Uterus (tissue), 4 donors: ENCODE results near the gene ASB5. TPM values are rescaled to one million over a fixed set of nuclear protein-coding genes. Genes with fewer than 3 reads are reported as not detected.

Source experiments
- DNase-seq, 2 donors: peaks; one replicate each; pipeline ENCODE4 v3.0.0-alpha.2; 2019 to 2020
- H3K27ac ChIP-seq, 2 donors: fragments of 200-600 bp; sonication (generic); 1 replicate in 1 of 2; 2 replicates in 1 of 2; pipeline ENCODE4 v1.5.1; 2016 to 2018
- H3K27me3 ChIP-seq, 2 donors: fragments of 200-600 bp; sonication (generic); one replicate each; pipeline ENCODE4 v1.5.1; 2018 to 2019; ENCODE audit warnings: control low read depth in 1 of 2
- H3K36me3 ChIP-seq, 2 donors: fragments of 200-600 bp; sonication (generic); one replicate each; pipeline ENCODE4 v1.5.1; 2019; ENCODE audit warnings: control low read depth in 1 of 2
- H3K4me1 ChIP-seq, 2 donors: fragments of 200-600 bp; sonication (generic); one replicate each; pipeline ENCODE4 v1.5.1; 2018 to 2019; ENCODE audit warnings: control low read depth in 1 of 2
- H3K4me3 ChIP-seq, 2 donors: fragments of 200-600 bp; sonication (generic); 1 replicate in 1 of 2; 2 replicates in 1 of 2; pipeline ENCODE4 v1.5.1; 2018 to 2019; ENCODE audit warnings: mild to moderate bottlenecking in 1 of 2
- H3K9me3 ChIP-seq, 2 donors: fragments of 200-600 bp; sonication (generic); one replicate each; pipeline ENCODE4 v1.5.1; 2019; ENCODE audit warnings: control low read depth in 1 of 2
- CTCF ChIP-seq, 4 experiments: fragments of 200-600 bp in 2 of 4; fragments of 450-650 bp in 2 of 4; sonication (generic) in 2 of 4; IDR thresholded peaks; one replicate each; pipeline ENCODE4 v1.5.1; 2016 to 2019; ENCODE audit warnings: antibody characterized with exemption in 4 of 4, mild to moderate bottlenecking in 2 of 4, moderate library complexity in 1 of 4
- POLR2A ChIP-seq, 2 donors: fragments of 450-650 bp; IDR thresholded peaks; one replicate each; pipeline ENCODE4 v1.6.1; 2016; ENCODE audit warnings: antibody characterized with exemption in 2 of 2, mild to moderate bottlenecking in 1 of 2, moderate library complexity in 1 of 2
- intact Hi-C: fragments of 100-400 bp; cut with DNase I; formaldehyde crosslinking; loops from one replicate; pipeline ENCODE4 v1.15.1; 2023; ENCODE audit warnings: low total_unique reads
- total RNA-seq, 4 donors: library from RNA; depleted of rRNA in 3 of 4; stranded (reverse); fragments of >200 nt in 3 of 4; gene quantifications; one replicate each; pipeline versions ENCODE4 v1.1.0 to v1.2.4, GENCODE V29; 2014 to 2023
- donor health status: DM: yes; HTN: yes; CAD: no.

Gene ASB5
- total RNA-seq, 4 donors from 2014 or later: 0.28 to 0.37 TPM; not detected in 2

- H3K4me3 ChIP-seq: no peak overlapping the region
- H3K27me3 ChIP-seq: no peaks in the 10 kb centered on the region
- H3K4me1 ChIP-seq: no peaks in the 10 kb centered on the region
- no peak for DNase-seq
- no peaks in the 10 kb centered on the region for H3K36me3 ChIP-seq
- intact Hi-C loops: no loop called here
- H3K9me3 ChIP-seq: no peaks in the 10 kb centered on the region
- H3K27ac ChIP-seq: no peak overlapping the region
- TF ChIP-seq POLR2A (IDR thresholded peaks at IDR 0.05) (no peak), CTCF (IDR thresholded peaks at IDR 0.05) (no peak)
These were observed 84.0 kb downstream of the ASB5 start for GRCh38 chr4:176185051-176185450.

Other genes starting within 250 kb of the ASB5 start
- gene WDR17, start 203.4 kb downstream of the ASB5 start, total RNA-seq: 1 to 10 TPM in 3 of 4 donors, under 1 TPM in 1; 0.51 to 7.2 (median 4.5) TPM
- 1 to 10 TPM in 1 of 4 donors, under 1 TPM in 1, not detected in 2; 0.40 to 1.6 TPM for gene SPATA4, start 73.6 kb downstream of the ASB5 start, total RNA-seq
- gene SPCS3, start 50.7 kb upstream of the ASB5 start, total RNA-seq: 100 to 1,000 TPM in 3 of 4 donors, 10 to 100 TPM in 1; 37.9 to 160 (median 115) TPM